Ramos (cell line): Measurements from ENCODE around the gene CKMT2.
"Not testable (repeated sequence)": the region's sequence is repeated elsewhere in the genome, so short reads cannot be mapped to it uniquely, and the experiment has no call there.

ENCODE experiments used
- in situ Hi-C: fragments of 300-500 bp; cut with MboI; formaldehyde crosslinking; loops from one replicate; pipeline ENCODE4 v1.14.3; 2022; ENCODE audit warnings: low sequenced_read_pairs; ENCODE audit not compliant: unreplicated experiment

CKMT2 gene

GRCh38 chr5:81247441-81247972 is 14.4 kb downstream of the CKMT2 start:
- in situ Hi-C loops = no loop called here

GRCh38 chr5:81249240-81249639 is 16.1 kb downstream of the CKMT2 start:
- in situ Hi-C loops = no loop called here

- in situ Hi-C loops = no loop called here
Measured at GRCh38 chr5:81250004-81250403, 16.9 kb downstream of the CKMT2 start.

- in situ Hi-C loops = no loop called here
Measured at GRCh38 chr5:81251922-81252321, 18.8 kb downstream of the CKMT2 start.

GRCh38 chr5:81252904-81253303 is 19.8 kb downstream of the CKMT2 start:
- in situ Hi-C loops = no loop called here

GRCh38 chr5:81253875-81254274 is 20.8 kb downstream of the CKMT2 start:
- in situ Hi-C loops = no loop called here

- in situ Hi-C loops = no loop called here
Measured at GRCh38 chr5:81254886-81255559, 21.9 kb downstream of the CKMT2 start.

- in situ Hi-C loops = no loop called here
Measured at GRCh38 chr5:81256766-81257165, 23.6 kb downstream of the CKMT2 start.

- in situ Hi-C loops = not testable (repeated sequence)
Measured at GRCh38 chr5:81262796-81263195, 29.7 kb downstream of the CKMT2 start.

- in situ Hi-C loops = no loop called here
Measured at GRCh38 chr5:81265101-81265500, 32.0 kb downstream of the CKMT2 start.

- in situ Hi-C loops = no loop called here
Measured at GRCh38 chr5:81268521-81269196, 35.5 kb downstream of the CKMT2 start.

- in situ Hi-C loops = no loop called here
Measured at GRCh38 chr5:81269751-81270393, 36.8 kb downstream of the CKMT2 start.

- in situ Hi-C loops = not testable (repeated sequence)
Measured at GRCh38 chr5:81270394-81271027, 37.4 kb downstream of the CKMT2 start.

- in situ Hi-C loops = no loop called here
Measured at GRCh38 chr5:81283976-81284375, 50.9 kb downstream of the CKMT2 start.

- in situ Hi-C loops = no loop called here
Measured at GRCh38 chr5:81286059-81286617, 53.0 kb downstream of the CKMT2 start.

- in situ Hi-C loops = no loop called here
Measured at GRCh38 chr5:81288021-81288433, 54.9 kb downstream of the CKMT2 start.

- in situ Hi-C loops = no loop called here
Measured at GRCh38 chr5:81290146-81290545, 57.0 kb downstream of the CKMT2 start.

- in situ Hi-C loops = no loop called here
Measured at GRCh38 chr5:81292130-81292529, 59.0 kb downstream of the CKMT2 start.

GRCh38 chr5:81294021-81294420 is 60.9 kb downstream of the CKMT2 start:
- in situ Hi-C loops = not testable (repeated sequence)

GRCh38 chr5:81297531-81297930 is 64.4 kb downstream of the CKMT2 start:
- in situ Hi-C loops = no loop called here

GRCh38 chr5:81300921-81301270 is 67.8 kb downstream of the CKMT2 start:
- in situ Hi-C loops = no loop called here
